GM21528 (cell line): ENCODE measurements around the gene RAB8B.

ENCODE experiments used
- ATAC-seq: cut with Tn5 transposase; IDR thresholded peaks from one replicate; pipeline ENCODE4 v1.9.1; 2021; ENCODE audit warnings: mild to moderate bottlenecking, moderate library complexity; ENCODE audit not compliant: unreplicated experiment, low FRiP score

The RAB8B gene

DNA sequence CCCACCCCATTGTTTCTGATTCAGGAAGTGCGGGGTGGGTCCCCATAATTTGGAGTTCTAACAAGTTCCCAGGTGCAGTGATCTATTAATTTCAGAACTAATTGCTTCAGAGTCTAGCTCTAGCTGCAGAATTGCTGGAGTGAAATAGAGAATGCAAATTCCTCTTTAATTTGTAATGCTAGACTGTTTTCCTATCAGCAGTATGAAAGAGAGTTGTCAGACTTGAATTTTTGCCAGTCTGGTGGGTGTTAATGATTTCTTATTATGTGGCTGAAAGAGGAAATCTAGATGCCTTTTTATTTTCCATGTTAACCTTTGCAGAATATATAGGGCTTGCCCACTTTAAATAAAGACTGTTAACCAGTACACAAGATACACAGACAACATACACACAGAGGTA, 111.7 kb downstream of the RAB8B start:
- ATAC-seq, result no peak

DNA sequence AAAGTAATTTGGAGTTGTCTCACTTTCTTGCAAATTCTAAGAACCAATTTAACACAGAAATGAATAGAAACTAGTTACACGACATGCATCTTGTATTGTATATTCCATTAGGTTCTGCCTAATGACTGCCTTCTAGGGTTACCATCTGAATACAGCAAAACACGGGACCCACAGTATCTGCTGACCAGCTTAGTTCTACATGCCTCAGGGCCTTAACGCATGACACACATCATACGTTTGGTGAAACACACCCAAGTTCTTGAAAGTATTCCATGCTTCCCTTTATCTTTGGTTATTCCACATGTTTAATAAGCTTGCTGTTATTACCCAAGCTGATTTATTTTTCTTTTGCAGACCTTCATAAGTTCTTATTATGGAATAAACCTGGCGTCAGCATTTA, 115.9 kb downstream of the RAB8B start:
- ATAC-seq, result no peak

DNA sequence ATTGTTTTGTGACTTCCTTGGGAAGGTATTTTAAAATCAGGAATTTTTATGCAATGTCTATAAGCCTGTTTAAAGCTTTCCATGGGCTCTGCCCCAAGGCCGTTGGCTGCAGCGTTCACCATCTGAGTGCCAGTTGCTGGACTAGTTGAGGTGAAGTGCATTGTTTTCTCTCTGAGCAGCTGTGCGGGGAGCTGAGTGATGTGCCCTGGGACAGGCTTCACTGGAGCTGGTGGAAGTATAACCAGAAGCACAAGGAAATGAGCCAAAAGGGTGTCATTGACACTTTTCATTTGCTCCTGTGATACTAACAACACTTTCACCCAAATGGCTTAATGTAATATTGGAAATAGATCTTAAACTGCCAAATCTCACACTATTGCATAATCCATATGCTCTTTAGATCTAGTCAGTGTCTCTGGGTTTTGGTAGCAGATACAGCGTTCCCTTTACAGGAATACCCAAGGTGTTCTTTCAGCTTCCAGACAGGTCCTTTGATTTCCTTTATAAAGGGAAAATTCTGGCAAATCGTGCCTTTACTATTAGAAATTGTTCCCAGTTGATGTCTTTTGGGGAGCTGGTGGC, 117.2 kb downstream of the RAB8B start:
- no peak for ATAC-seq

DNA sequence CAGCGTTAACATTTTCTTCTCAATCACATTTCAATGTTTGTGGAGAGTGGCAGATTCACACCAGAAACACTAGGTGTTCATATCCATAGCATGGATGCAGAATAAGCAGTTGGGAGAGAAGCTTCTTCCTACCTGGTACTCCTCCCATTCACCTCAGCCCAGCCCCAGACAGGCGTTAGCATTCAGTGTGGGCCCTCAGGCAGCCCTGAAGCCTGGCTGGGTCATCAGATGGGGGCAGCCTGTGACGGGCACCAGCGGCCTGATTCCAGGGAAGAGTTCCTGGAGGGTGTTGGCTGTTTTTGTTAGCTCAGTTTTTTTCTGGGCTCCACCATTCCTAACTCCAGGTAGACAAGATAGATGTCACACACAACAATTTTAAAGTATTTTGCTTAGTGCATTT, 119.1 kb downstream of the RAB8B start:
- ATAC-seq, result no peak

DNA sequence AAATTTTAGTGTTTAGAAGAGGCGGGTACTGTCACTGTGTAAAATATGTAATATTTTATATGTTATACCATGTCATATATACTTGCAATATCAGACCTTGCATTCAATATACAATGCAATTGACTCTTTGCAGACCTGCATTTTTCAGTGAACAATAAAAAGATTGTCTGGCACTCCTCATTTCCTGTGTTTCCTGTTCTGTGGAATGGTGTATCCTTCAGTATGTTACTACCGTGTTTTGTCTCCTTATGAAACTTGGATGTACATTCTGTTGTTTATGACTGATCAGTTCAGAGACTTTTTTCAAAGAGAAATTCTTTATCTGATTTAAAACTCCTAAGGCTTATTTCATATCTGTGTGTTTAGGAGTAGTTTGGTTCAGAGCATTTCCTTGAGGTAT, 119.5 kb downstream of the RAB8B start:
- ATAC-seq, result no peak

DNA sequence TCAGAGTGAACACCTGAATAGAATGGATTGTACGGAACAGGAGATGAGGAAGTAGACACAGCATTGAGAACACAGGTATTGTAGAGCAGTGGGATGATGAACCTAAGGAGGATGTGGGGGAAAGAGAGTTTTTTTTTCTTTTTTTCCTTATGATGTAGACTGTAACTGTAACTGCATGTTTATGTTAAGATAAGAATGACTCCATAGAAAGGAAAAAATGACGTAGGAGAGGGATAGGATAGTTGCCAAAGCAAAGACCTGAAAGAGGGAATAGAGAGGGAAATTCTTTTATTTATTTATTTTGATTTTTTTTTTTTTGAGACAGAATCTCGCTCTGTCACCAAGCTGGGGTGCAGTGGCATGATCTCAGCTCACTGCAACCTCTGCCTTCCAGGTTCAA, 121.2 kb downstream of the RAB8B start:
- no peak for ATAC-seq

DNA sequence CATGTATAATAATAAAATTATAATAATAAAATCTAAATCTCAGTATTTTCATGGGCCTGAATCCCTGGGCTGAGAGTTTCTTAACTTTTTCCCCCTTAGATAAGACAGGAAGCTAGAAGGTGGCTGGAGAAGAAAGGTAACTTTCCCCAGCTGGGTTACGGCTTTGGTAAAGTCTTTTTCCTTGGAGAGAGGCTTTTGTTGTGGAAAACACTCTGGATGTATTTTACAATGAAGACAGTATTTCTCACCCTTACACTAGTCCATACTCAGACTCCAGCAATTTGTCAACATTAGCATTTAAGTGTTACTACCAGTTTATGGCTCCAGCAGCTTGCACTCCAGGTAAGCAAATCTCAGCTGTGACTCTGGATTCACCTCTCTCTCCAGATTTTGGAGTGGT, 122.9 kb downstream of the RAB8B start:
- ATAC-seq, result no peak

DNA sequence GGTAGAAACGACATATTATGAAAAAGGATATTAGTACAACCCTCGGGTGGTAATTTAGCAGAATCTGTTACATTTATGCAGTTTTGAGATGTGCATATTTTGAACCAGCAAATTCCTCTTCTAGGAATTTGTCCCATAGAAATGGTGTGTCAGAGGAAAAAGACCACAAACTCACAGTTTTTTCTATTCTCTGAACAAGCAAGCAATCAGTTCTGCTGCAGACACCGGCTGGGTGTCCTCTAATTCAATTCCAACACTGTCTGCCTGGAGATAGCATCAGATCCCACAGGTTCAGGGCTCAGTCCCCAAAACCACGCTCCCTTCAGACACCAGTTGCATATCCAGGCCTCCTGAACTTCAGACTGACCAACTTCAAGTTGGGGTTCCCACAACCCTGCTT, 124.4 kb downstream of the RAB8B start:
- ATAC-seq, result no peak

DNA sequence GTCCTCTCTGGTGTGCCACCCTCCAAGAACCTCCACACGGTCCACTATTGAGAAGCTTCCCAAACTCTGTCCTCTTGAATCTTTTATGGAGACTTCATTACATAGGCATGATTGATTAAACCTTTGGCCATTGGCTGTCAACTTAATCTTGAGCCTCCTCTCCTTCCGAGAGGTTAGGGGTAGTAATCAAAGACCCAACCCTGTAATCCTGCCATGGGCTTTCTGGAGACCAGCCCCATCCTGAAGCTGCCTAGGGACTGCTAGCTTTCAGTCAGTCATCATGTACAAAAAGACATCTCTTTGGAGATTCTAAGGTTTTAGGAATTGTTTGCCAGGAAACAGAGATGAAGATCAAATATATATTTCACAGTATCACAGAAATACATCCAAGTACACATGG, 125.0 kb downstream of the RAB8B start:
- ATAC-seq, result no peak
